Keratinocyte (primary cell): ENCODE data around the gene RHBDD3. TPM values are rescaled to one million over a fixed set of nuclear protein-coding genes. Genes with fewer than 3 reads are reported as not detected.

ENCODE experiments used
- DNase-seq: peaks from one replicate; pipeline ENCODE4 v3.0.0-alpha.2; 2011; ENCODE audit warnings: low read depth, missing footprints, low spot score
- FAIRE-seq: peaks from 2 replicates; lab custom pipeline; 2011; peaks lifted over from hg19 to GRCh38; lab: Jason Lieb, UNC
- H2AFZ ChIP-seq: 2 replicates; pipeline ENCODE4 v1.6.0; 2012; ENCODE audit warnings: low read length, control low read depth, inconsistent platforms; ENCODE audit not compliant: control insufficient read depth
- H3K27ac ChIP-seq: 2 replicates; pipeline ENCODE4 v1.5.1; 2011; ENCODE audit warnings: low read length; ENCODE audit not compliant: control insufficient read depth, insufficient read depth
- H3K27me3 ChIP-seq: 3 replicates; pipeline ENCODE4 v1.6.0; 2011; ENCODE audit warnings: low read length; ENCODE audit not compliant: control insufficient read depth, insufficient read depth; ENCODE audit errors: extremely low read depth
- H3K36me3 ChIP-seq, 2 experiments: 2 replicates in 1 of 2; 3 replicates in 1 of 2; pipeline ENCODE4 v1.5.1; 2011; ENCODE audit warnings: low read length in 2 of 2, mild to moderate bottlenecking in 1 of 2; ENCODE audit not compliant: control insufficient read depth in 2 of 2, insufficient read depth in 2 of 2; ENCODE audit errors: extremely low read depth in 1 of 2
- H3K4me1 ChIP-seq: 3 replicates; pipeline ENCODE4 v1.5.1; 2011; ENCODE audit warnings: low read length; ENCODE audit not compliant: control insufficient read depth, insufficient read depth; ENCODE audit errors: extremely low read depth
- H3K4me2 ChIP-seq: 3 replicates; pipeline ENCODE4 v1.6.0; 2011; ENCODE audit warnings: low read depth, low read length; ENCODE audit not compliant: control insufficient read depth, insufficient read depth; ENCODE audit errors: extremely low read depth
- H3K4me3 ChIP-seq, 3 experiments: fragments of 200-600 bp in 1 of 3; sonication (generic) in 1 of 3; 2 replicates in 2 of 3; 3 replicates in 1 of 3; pipeline ENCODE4 v1.5.1; 2011 to 2016; ENCODE audit warnings: low read length in 3 of 3, mild to moderate bottlenecking in 3 of 3, control low read depth in 2 of 3, inconsistent platforms in 1 of 3, low read depth in 1 of 3, mixed read lengths in 1 of 3, mixed run types in 1 of 3, moderate library complexity in 1 of 3; ENCODE audit not compliant: control insufficient read depth in 2 of 3, insufficient read depth in 2 of 3; ENCODE audit errors: extremely low read depth in 1 of 3
- H3K79me2 ChIP-seq: 2 replicates; pipeline ENCODE4 v1.6.0; 2012; ENCODE audit warnings: low read length; ENCODE audit not compliant: control insufficient read depth, insufficient read depth
- H3K9ac ChIP-seq: 3 replicates; pipeline ENCODE4 v1.6.0; 2011; ENCODE audit warnings: low read length; ENCODE audit not compliant: control insufficient read depth, insufficient read depth; ENCODE audit errors: extremely low read depth
- H3K9me1 ChIP-seq: 3 replicates; pipeline ENCODE4 v1.6.0; 2011; ENCODE audit warnings: low read length; ENCODE audit not compliant: control insufficient read depth, insufficient read depth; ENCODE audit errors: extremely low read depth
- H3K9me3 ChIP-seq: 2 replicates; pipeline ENCODE4 v1.5.1; 2012; ENCODE audit warnings: low read depth, low read length; ENCODE audit not compliant: control insufficient read depth
- H4K20me1 ChIP-seq: 3 replicates; pipeline ENCODE4 v1.6.0; 2011; ENCODE audit warnings: low read length; ENCODE audit not compliant: control insufficient read depth, insufficient read depth; ENCODE audit errors: extremely low read depth
- EZH2 ChIP-seq: IDR thresholded peaks from one replicate; pipeline ENCODE4 v1.6.1; 2012; ENCODE audit warnings: inconsistent platforms, mild to moderate bottlenecking, low read length, moderate library complexity
- dilution Hi-C: fragments of 300-500 bp; cut with MboI; formaldehyde crosslinking; loops from one replicate; pipeline ENCODE4 v1.7.0; 2020; ENCODE audit warnings: low sequenced_read_pairs; ENCODE audit not compliant: extremely low pct_ligation_motif_present
- polyA plus RNA-seq, 5 experiments: library from polyadenylated mRNA; depleted of rRNA in 3 of 5; stranded (reverse) in 3 of 5; stranded (forward) in 1 of 5; unstranded in 1 of 5; fragments of >200 nt; gene quantifications; 1 replicate in 1 of 5; 2 replicates in 3 of 5; 3 replicates in 1 of 5; pipeline versions ENCODE4 v1.2.1 to v1.2.3, GENCODE V29; 2011 to 2012; ENCODE audit warnings: missing spikeins in 2 of 5, low read depth in 1 of 5, low replicate concordance in 1 of 5
- TF ChIP-seq, protein P1 (sequence below), 3 experiments: IDR thresholded peaks in 1 of 3; conservative IDR thresholded peaks in 1 of 3; optimal IDR thresholded peaks in 1 of 3; 2 replicates in 2 of 3; 3 replicates in 1 of 3; pipeline versions ENCODE3 to v1.5.1; 2011; ENCODE audit warnings: low read length in 3 of 3, mild to moderate bottlenecking in 3 of 3, moderate library complexity in 2 of 3, control low read depth in 1 of 3, inconsistent platforms in 1 of 3; ENCODE audit not compliant: insufficient read depth in 2 of 3; ENCODE audit errors: extremely low read depth in 1 of 3

Gene RHBDD3
- polyA plus RNA-seq, 1 donor (not counting 4 experiments of a cell fraction or from before 2014, with no cell fraction given): 10.3 TPM

DNA sequence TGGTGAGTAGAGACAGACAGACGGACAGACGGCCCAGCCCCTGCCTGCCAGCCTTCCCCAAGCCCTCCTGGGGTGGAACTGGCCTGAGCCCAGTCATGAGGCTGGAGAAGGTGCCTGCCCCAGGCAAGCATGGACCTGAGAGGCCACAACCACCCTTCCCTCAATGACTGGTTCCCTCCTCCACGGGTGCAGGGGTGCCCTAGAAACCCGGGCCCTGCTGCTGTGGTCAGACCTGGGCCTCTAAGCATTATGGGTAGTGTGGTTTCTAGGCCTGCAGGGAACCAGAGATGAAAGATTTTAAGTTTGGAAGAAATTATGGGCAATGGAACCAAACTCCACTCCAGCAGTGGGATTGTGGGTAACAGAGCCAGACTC, 13.5 kb downstream of the RHBDD3 start:
- H3K4me1 ChIP-seq: no peaks in the 10 kb centered on the region
- DNase-seq: no peak
- no peaks in the 10 kb centered on the region for H3K9me3 ChIP-seq
- peaks cover 4% of the 10 kb centered on the region for H3K27me3 ChIP-seq
- no peaks in the 10 kb centered on the region for H3K79me2 ChIP-seq
- TF ChIP-seq EZH2: no peak
- TF ChIP-seq, protein P1, sequence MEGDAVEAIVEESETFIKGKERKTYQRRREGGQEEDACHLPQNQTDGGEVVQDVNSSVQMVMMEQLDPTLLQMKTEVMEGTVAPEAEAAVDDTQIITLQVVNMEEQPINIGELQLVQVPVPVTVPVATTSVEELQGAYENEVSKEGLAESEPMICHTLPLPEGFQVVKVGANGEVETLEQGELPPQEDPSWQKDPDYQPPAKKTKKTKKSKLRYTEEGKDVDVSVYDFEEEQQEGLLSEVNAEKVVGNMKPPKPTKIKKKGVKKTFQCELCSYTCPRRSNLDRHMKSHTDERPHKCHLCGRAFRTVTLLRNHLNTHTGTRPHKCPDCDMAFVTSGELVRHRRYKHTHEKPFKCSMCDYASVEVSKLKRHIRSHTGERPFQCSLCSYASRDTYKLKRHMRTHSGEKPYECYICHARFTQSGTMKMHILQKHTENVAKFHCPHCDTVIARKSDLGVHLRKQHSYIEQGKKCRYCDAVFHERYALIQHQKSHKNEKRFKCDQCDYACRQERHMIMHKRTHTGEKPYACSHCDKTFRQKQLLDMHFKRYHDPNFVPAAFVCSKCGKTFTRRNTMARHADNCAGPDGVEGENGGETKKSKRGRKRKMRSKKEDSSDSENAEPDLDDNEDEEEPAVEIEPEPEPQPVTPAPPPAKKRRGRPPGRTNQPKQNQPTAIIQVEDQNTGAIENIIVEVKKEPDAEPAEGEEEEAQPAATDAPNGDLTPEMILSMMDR (optimal IDR thresholded peaks at IDR 0.05 in 1 of 3, IDR thresholded peaks at IDR 0.05 in 1 of 3, conservative IDR thresholded peaks at IDR 0.05 in 1 of 3; ENCODE audit: extremely low read depth in 1 of 3, insufficient read depth in 2 of 3, low read length in 3 of 3): no peak
- no peak overlapping the region for H3K4me3 ChIP-seq
- no peaks in the 10 kb centered on the region for H3K36me3 ChIP-seq
- no peak overlapping the region for H3K9ac ChIP-seq
- H3K4me2 ChIP-seq: no peak overlapping the region
- H3K27ac ChIP-seq: no peak overlapping the region
- no peaks in the 10 kb centered on the region for H3K9me1 ChIP-seq
- peaks cover 3% of the 10 kb centered on the region for H4K20me1 ChIP-seq
- H2AFZ ChIP-seq: no peak overlapping the region
- no peak for FAIRE-seq
- dilution Hi-C loops: no loop called here

DNA sequence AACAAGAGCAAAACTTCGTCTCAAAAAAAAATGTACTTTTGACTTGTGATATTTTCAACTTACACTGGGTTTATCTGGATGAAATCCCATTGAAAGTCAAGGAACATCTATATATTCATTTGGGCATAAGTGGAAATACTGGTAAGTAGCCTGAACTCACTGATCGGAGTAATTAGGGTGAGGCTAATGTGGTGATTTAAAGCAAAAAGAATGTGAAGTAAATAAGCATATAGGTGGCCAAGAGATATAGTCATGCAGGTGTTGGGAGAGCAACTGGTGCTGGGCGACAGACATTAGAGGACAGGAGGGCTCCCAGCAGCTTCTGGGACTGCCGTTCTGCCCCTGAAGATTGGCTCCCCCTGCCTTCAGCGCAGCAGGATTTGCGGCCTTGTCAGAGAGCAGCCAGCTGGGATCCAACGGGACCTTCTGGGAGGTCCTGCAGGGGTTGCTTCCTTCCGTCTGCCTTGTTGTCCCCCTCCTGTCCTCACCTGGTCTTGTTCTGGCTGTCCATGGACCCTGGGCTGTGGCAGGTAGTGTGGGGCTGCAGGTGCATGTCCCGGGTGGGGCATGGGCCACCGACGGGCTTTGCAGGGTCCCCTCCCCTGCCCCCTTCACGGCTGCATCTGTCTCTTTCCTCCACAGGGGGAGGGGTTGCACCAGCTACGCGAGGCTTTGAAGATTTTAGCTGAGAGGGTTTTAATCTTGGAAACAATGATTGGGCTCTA, 14.1 kb downstream of the RHBDD3 start:
- TF ChIP-seq EZH2: no peak
- TF ChIP-seq, protein P1 (optimal IDR thresholded peaks at IDR 0.05 in 1 of 3, IDR thresholded peaks at IDR 0.05 in 1 of 3, conservative IDR thresholded peaks at IDR 0.05 in 1 of 3; ENCODE audit: extremely low read depth in 1 of 3, insufficient read depth in 2 of 3, low read length in 3 of 3): no peak
- FAIRE-seq (no peak), DNase-seq (no peak)
- H3K4me2 ChIP-seq: no peak overlapping the region
- H3K4me3 ChIP-seq: no peak overlapping the region
- no peaks in the 10 kb centered on the region for H3K36me3 ChIP-seq
- H3K9me3 ChIP-seq: no peaks in the 10 kb centered on the region
- H4K20me1 ChIP-seq: peaks cover 3% of the 10 kb centered on the region
- no peaks in the 10 kb centered on the region for H3K4me1 ChIP-seq
- peaks cover 4% of the 10 kb centered on the region for H3K27me3 ChIP-seq
- no peaks in the 10 kb centered on the region for H3K79me2 ChIP-seq
- no peaks in the 10 kb centered on the region for H3K9me1 ChIP-seq
- dilution Hi-C loops: no loop called here
- no peak overlapping the region for H2AFZ ChIP-seq
- no peak overlapping the region for H3K9ac ChIP-seq
- H3K27ac ChIP-seq: no peak overlapping the region
